NOMO-1 treated with DMSO at 0.1 percent for 48 hours (cell line): ENCODE measurements around the gene PTPN1.

ENCODE experiments used
- DNase-seq: peaks from one replicate; lab custom pipeline; 2025; ENCODE audit not compliant: unreplicated experiment; lab: John Stamatoyannopoulos, UW

PTPN1 gene

GRCh38 chr20:50509923-50510705 lies at the start of gene PTPN1:
TSS of gene PTPN1 (plus strand) at chr20:50510383. CDS start at chr20:50510528, 145 bp downstream.
- DNase-seq: peak; percentile 97

GRCh38 chr20:50460608-50461267 lies 49.4 kb upstream of the PTPN1 start:
- peak; percentile 56 for DNase-seq

GRCh38 chr20:50462093-50462690 lies 48.0 kb upstream of the PTPN1 start:
- no peak for DNase-seq

- DNase-seq: peak; percentile 42
Measured at GRCh38 chr20:50464026-50464724, 46.0 kb upstream of the PTPN1 start.

GRCh38 chr20:50464725-50465650 lies 45.2 kb upstream of the PTPN1 start:
- DNase-seq: no peak

GRCh38 chr20:50467174-50467573 lies 43.0 kb upstream of the PTPN1 start:
- no peak for DNase-seq

GRCh38 chr20:50467718-50468356 lies 42.3 kb upstream of the PTPN1 start:
- DNase-seq: peak; percentile 20

GRCh38 chr20:50468378-50468798 lies 41.8 kb upstream of the PTPN1 start:
- DNase-seq: no peak

GRCh38 chr20:50469176-50469723 lies 40.9 kb upstream of the PTPN1 start:
- DNase-seq: no peak

- DNase-seq: no peak
Measured at GRCh38 chr20:50469796-50470195, 40.4 kb upstream of the PTPN1 start.

GRCh38 chr20:50470264-50470858 lies 39.8 kb upstream of the PTPN1 start:
- DNase-seq: no peak

GRCh38 chr20:50471231-50471630 lies 39.0 kb upstream of the PTPN1 start:
- DNase-seq: no peak

- peak; percentile 9 for DNase-seq
Measured at GRCh38 chr20:50472693-50473664, 37.2 kb upstream of the PTPN1 start.

GRCh38 chr20:50474356-50474755 lies 35.8 kb upstream of the PTPN1 start:
- peak; percentile 15 for DNase-seq

- DNase-seq: no peak
Measured at GRCh38 chr20:50475681-50476292, 34.4 kb upstream of the PTPN1 start.

GRCh38 chr20:50477239-50477872 lies 32.8 kb upstream of the PTPN1 start:
- no peak for DNase-seq
